ENCODE measurements around the gene ADCY1. TPM values are rescaled to one million over a fixed set of nuclear protein-coding genes. Genes with fewer than 3 reads are reported as not detected.
"Not testable (repeated sequence)": the region's sequence is repeated elsewhere in the genome, so short reads cannot be mapped to it uniquely, and the experiment has no call there.

ADCY1 gene
- total and polyA plus RNA-seq, 12 donors, result 0.46 to 8.6 (median 3.4) TPM

DNA sequence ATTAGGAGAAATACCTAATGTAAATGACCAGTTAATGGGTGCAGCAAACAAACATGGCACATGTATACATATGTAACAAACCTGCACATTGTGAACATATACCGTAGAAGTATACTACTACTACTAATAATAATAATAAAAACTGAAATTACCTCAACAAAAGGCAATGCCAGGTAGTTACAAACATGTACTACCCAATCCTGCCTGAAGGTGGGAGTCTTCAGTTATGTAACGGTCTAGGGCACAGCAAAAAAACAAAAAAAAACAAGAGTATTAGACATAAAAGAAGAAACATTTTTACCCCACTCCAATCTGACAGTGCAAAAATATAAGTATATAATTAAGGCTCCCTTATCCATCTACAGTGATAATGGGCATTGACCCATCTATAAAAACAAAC is 182.6 kb downstream of the ADCY1 start:
- H3K4me3 ChIP-seq, ATAC-seq, DNase-seq, H3K27me3 ChIP-seq, H3K4me1 ChIP-seq, H3K27ac ChIP-seq, H3K9me3 ChIP-seq: not testable (repeated sequence)
- intact Hi-C loops (cut with DNase I), result loop anchor here in 1 of 10 donors (10.0 kb wide), 1 partner anchor 92 kb away; no protein-coding TSS in a partner anchor
- TF ChIP-seq, protein P1, sequence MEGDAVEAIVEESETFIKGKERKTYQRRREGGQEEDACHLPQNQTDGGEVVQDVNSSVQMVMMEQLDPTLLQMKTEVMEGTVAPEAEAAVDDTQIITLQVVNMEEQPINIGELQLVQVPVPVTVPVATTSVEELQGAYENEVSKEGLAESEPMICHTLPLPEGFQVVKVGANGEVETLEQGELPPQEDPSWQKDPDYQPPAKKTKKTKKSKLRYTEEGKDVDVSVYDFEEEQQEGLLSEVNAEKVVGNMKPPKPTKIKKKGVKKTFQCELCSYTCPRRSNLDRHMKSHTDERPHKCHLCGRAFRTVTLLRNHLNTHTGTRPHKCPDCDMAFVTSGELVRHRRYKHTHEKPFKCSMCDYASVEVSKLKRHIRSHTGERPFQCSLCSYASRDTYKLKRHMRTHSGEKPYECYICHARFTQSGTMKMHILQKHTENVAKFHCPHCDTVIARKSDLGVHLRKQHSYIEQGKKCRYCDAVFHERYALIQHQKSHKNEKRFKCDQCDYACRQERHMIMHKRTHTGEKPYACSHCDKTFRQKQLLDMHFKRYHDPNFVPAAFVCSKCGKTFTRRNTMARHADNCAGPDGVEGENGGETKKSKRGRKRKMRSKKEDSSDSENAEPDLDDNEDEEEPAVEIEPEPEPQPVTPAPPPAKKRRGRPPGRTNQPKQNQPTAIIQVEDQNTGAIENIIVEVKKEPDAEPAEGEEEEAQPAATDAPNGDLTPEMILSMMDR (IDR thresholded peaks at IDR 0.05), result peak in 5 of 9 donors; percentile 13 to 35 (median 28)
- H3K36me3 ChIP-seq, result peaks cover 0 to 65% (median 7%) of the 10 kb centered on the region in 9 donors
- 85 to 95% methylated on average over 2 of the region's 2 CpGs for WGBS, 2 donors

DNA sequence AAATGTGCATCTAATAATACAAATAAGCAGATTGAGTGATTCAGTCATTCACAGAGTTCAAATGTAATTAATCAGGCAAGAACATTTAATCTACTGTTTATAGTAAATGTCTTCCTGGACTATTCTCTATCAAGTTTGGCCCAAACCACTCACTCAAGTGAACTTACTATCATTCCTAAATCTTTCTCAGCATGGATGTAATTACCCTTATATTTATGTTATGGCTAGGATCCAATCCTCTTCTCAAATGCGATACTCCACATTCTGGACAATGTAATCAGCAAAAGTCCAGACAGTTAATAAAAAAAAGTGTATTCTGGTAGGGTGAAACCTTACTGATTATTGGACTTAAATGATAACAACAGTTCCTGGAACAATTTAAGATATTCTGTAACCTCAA is 185.3 kb downstream of the ADCY1 start:
- DNase-seq, H3K27me3 ChIP-seq, ATAC-seq, H3K4me3 ChIP-seq, H3K9me3 ChIP-seq: not testable (repeated sequence)
- peak overlapping the region in 2 of 10 donors; percentile 0 to 10 for H3K27ac ChIP-seq
- H3K4me1 ChIP-seq, result peaks cover 0 to 18% (median 11%) of the 10 kb centered on the region in 9 donors
- H3K36me3 ChIP-seq, result peaks cover 0 to 42% (median 7%) of the 10 kb centered on the region in 9 donors
- WGBS, 2 donors, result 78 to 83% methylated on average over 1 of the region's 1 CpG
- intact Hi-C loops (cut with DNase I), result loop anchor here in 1 of 10 donors (10.0 kb wide), 1 partner anchor 95 kb away; no protein-coding TSS in a partner anchor

DNA sequence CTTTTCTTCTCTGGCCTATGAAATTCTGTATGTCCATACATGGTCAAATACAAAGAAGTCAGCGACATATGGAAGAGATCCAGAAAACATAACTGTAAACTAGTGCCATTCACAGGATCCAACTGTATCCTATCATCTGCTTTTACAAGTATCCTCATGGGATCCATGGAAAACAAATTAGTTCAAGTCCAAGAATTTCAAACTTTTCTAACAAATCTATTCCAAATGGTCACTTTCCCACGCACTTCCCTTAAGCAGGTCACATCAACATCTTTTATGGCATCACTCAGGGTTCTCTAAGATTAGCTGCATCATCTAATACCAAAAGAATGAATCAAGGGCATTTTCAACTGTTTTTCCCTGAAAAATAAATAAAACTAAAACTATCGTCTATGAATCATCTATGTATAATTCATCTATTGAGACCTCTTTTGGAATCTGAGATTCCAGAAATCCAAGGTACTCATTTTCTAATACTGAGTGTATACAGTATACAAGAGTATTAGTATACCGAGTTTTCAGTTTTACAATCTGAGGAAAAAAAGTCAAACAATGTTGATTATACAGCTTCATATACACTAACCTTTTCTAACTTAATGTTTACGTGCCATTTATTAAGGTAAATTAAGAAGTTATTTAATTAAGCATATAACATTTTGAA is 187.5 kb downstream of the ADCY1 start:
- intact Hi-C loops (cut with DNase I); H3K27me3 ChIP-seq; DNase-seq; H3K9me3 ChIP-seq; H3K4me3 ChIP-seq: not testable (repeated sequence)
- Histone ChIP-seq H3K4me1 (peaks cover 0 to 18% (median 11%) of the 10 kb centered on the region in 9 donors), H3K27ac (peak overlapping the region in 9 of 10 donors; percentile 39 to 78 (median 67)), H3K36me3 (peaks cover 0 to 21% (median 0%) of the 10 kb centered on the region in 9 donors)
- ATAC-seq, result peak; percentile 44 to 95 (median 86)
- WGBS, 2 donors, result 66 to 79% methylated on average over 5 of the region's 5 CpGs

DNA sequence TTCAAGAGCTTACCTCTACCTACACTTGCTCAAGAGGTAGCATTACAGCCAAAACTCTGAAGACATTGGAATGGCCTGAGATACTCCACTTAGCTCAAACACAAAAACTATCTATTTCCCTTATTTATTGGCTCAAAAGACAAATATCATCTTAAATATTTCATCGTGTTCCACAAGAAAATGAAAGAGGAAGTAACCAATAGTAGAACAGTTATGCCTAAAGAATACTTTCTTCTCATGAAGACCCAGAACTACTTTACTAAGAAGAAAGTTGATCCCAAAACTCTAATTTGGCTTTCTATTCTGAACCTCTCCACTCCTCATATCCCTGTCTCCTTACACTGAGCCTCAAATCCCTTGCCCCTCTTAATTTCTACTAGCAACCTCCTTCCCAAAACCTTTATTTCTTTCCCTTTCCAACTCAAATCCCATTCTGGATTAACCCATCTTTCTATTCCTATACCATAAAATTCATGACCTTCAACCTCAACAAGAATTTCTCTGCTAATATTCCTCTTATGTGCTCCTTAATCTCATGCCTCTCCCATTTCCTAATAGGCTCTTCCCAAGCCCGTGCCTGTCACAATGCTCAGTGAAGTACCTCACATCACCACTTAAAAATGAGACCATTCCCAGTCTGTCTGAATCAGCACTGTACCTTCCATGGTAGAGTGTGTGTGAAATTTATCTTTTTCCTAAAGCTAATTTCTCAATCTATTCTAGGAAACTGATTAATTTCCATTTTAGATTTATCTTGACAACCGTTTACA is 188.2 kb downstream of the ADCY1 start:
- WGBS, 2 donors, result 53 to 55% methylated on average over 3 of the region's 3 CpGs
- H3K27ac ChIP-seq, result peak overlapping the region in 9 of 10 donors; percentile 39 to 78 (median 67)
- DNase-seq; intact Hi-C loops (cut with DNase I); H3K4me3 ChIP-seq; H3K9me3 ChIP-seq; H3K27me3 ChIP-seq: not testable (repeated sequence)
- peak in 5 of 8 donors; percentile 64 to 83 (median 77) for ATAC-seq
- peaks cover 0 to 20% (median 12%) of the 10 kb centered on the region in 9 donors for H3K4me1 ChIP-seq
- H3K36me3 ChIP-seq, result peaks cover 0 to 15% (median 0%) of the 10 kb centered on the region in 9 donors

DNA sequence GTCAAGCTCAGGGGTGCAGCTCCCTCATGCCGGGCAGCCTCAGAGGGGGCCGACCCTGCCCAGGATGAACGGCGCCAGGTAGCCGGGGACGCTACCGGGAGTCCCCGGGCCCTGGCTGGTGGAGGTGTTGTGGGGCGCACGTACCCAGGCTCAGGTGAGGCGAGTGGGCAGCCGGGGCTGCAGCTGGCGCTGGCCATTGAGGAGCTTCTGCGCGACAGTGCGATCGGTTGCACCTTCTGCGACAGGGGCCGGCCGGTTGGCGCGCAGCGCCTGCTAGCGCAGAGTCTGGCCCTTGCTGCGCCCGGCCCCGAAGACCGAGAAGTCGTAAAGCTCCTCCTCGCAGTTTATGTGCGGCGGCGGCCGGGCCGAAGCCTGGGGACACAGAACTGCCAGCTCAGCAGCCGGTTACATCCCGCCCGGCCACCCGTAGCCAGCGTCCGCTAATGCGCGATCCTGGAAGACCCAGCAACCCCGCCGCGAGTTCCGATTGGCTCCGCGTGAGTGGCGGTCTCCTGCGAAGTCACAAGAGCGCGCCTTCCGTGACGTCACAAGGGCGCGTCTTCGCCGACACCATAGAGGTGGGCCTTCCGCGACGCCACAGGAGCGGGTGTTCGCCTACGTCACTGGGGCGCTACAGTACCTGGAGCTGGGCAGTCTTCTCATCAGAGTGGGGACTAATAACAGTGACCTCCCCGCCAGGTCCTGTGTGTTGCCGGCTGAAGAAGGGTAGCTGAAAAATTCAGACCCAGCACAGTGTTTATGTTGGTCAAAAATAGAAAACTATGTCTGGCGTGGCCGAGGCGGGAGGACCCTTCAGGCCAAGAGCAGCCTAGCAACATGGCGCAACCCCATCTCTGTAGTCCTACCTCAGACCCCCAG is 194.6 kb downstream of the ADCY1 start:
- H3K9me3 ChIP-seq; H3K36me3 ChIP-seq; H3K27me3 ChIP-seq; intact Hi-C loops (cut with DNase I): not testable (repeated sequence)
- Histone ChIP-seq H3K27ac (peak overlapping the region; percentile 78 to 96 (median 94)), H3K4me1 (peaks cover 0 to 22% (median 13%) of the 10 kb centered on the region in 9 donors), H3K4me3 (peak overlapping the region; percentile 82 to 100 (median 94))
- DNase-seq (peak; percentile 98 to 99), ATAC-seq (peak; percentile 100)
- TF ChIP-seq, protein P1 (IDR thresholded peaks at IDR 0.05), result peak in 3 of 9 donors; percentile 21 to 30 (median 28)
- 0 to 1% methylated on average over 66 to 72 of the region's 72 CpGs for WGBS, 2 donors

DNA sequence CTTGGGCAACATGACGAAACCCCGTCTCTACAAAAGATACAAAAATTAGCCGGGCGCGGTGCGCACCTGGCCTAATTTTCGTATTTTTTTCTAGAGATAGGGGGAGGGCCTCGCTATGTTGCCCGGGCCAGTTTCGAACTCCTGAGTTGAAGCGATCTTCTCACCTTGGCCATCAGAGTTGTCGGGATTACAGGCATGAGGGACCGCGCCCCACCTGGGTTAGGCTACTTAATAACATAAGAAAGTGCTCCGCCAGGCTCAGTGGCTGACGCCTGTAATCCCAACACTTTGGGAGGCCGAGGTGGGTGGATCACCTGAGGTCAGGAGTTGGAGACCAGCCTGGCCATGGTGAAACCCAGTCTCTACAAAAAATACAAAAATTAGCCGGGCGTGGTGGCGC is 195.5 kb downstream of the ADCY1 start:
- peak overlapping the region in 9 of 10 donors; percentile 88 to 96 (median 94) for H3K27ac ChIP-seq
- ATAC-seq, result not testable (repeated sequence)
- WGBS, 2 donors, result 95 to 97% methylated on average over 20 of the region's 20 CpGs

More for the DNA sequence above, 195.5 kb downstream of the ADCY1 start:
- DNase-seq; H3K36me3 ChIP-seq; H3K9me3 ChIP-seq; intact Hi-C loops (cut with DNase I); H3K27me3 ChIP-seq: not testable (repeated sequence)
- peak overlapping the region in 8 of 10 donors; percentile 82 to 100 (median 94) for H3K4me3 ChIP-seq
- H3K4me1 ChIP-seq, result peaks cover 0 to 22% (median 13%) of the 10 kb centered on the region in 9 donors
